Panc1 (cell line): ENCODE measurements around the gene PCBP4.

Experiments used
- POLR2AphosphoS5 ChIP-seq: IDR thresholded peaks from 2 replicates; pipeline ENCODE4 v1.6.1; 2012; ENCODE audit warnings: mild to moderate bottlenecking, low read depth, low read length, moderate library complexity
- TF ChIP-seq, protein P1 (sequence below): fragments of 450-650 bp; IDR thresholded peaks from 2 replicates; pipeline ENCODE4 v1.5.1; 2017; ENCODE audit warnings: mild to moderate bottlenecking

DNA sequence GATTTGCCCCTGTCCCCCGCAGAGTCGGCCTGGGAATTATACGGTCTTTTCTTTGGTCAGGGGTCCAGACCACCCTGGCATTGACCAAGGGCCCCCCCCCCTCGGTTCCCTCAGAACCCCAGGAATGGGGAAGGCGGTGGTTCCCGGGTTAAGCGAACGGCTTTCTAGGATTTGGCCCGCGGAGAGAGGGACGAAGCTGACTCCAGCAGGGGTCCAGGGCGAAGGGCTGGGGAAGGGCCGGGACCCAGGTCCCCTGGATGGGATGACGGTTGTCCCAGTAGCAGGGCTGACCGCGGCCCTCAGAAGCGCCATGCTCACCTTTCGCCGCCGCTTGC lies 25.8 kb downstream of the PCBP4 start:
- TF ChIP-seq, protein P1, sequence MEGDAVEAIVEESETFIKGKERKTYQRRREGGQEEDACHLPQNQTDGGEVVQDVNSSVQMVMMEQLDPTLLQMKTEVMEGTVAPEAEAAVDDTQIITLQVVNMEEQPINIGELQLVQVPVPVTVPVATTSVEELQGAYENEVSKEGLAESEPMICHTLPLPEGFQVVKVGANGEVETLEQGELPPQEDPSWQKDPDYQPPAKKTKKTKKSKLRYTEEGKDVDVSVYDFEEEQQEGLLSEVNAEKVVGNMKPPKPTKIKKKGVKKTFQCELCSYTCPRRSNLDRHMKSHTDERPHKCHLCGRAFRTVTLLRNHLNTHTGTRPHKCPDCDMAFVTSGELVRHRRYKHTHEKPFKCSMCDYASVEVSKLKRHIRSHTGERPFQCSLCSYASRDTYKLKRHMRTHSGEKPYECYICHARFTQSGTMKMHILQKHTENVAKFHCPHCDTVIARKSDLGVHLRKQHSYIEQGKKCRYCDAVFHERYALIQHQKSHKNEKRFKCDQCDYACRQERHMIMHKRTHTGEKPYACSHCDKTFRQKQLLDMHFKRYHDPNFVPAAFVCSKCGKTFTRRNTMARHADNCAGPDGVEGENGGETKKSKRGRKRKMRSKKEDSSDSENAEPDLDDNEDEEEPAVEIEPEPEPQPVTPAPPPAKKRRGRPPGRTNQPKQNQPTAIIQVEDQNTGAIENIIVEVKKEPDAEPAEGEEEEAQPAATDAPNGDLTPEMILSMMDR: no peak
- TF ChIP-seq POLR2AphosphoS5: no peak
